H54 (cell line): Measurements from ENCODE around the gene KBTBD8.

Experiments
- DNase-seq: peaks from one replicate; pipeline ENCODE4 v3.0.0; 2011; ENCODE audit warnings: low spot score, mixed read lengths; ENCODE audit not compliant: insufficient read length
- FAIRE-seq: peaks from 3 replicates; lab custom pipeline; 2011; peaks lifted over from hg19 to GRCh38; lab: Jason Lieb, UNC
- POLR2A ChIP-seq: IDR thresholded peaks from 2 replicates; pipeline ENCODE4 v1.6.1; 2011; ENCODE audit warnings: low read depth, mild to moderate bottlenecking, low read length

The KBTBD8 gene

DNA sequence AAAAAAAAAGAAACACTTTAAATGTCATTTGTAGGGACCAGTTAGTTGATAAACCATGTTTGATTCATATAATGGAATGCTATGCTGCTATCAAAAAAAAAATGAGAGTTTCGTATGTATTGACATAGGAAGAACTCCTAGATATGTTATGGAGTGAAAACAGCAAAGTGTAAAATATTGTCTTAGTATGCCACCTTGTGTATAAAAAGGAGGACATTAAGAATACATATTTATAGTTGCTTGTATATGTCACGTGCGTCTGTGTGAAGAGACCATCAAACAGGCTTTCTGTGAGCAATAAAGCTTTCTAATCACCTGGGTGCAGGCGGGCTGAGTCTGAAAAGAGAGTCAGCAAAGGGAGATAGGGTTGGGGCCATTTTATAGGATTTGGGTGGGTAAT lies 39.5 kb downstream of the KBTBD8 start:
- TF ChIP-seq POLR2A = no peak
- FAIRE-seq = no peak
- DNase-seq = no peak

DNA sequence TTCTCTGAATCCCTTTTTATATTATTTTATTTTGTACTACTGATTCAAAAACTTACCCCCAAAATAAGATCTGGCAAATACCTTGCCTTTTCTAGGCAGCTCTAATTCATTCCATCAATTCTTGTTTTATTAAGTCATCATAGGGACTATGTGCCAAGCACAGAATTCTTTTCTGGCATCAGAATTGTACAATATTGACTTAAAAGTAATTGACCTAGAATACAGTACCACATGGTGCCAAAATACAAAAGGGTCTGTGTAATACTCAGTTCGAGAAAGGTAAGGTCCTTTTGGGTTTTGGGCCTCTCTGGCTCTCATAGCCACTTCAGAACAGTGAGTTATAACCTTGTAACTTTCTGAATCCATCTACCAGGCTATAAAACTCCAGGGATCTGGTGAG lies 46.2 kb downstream of the KBTBD8 start:
- no peak for TF ChIP-seq POLR2A
- no peak for DNase-seq
- FAIRE-seq = no peak

DNA sequence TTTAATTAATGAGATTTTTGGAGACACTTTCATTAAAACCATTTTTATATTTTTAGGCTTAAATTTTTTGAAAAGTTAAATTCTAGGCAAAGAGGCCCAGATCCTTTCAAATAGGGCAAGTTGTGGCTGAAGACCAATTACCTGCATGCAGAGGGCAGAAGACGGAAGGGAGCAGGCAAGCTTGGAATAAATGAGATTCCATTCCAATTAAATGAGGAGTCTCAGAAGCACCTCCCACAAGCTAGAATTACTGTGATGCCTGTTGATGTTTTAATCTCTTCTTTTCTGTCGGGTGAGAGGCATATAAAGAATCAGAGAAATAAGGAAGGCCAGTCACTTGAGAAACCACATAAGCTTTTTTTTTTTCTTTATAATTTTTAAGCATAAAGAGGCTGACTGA lies 46.8 kb downstream of the KBTBD8 start:
- DNase-seq (no peak), FAIRE-seq (no peak)
- TF ChIP-seq POLR2A = no peak

DNA sequence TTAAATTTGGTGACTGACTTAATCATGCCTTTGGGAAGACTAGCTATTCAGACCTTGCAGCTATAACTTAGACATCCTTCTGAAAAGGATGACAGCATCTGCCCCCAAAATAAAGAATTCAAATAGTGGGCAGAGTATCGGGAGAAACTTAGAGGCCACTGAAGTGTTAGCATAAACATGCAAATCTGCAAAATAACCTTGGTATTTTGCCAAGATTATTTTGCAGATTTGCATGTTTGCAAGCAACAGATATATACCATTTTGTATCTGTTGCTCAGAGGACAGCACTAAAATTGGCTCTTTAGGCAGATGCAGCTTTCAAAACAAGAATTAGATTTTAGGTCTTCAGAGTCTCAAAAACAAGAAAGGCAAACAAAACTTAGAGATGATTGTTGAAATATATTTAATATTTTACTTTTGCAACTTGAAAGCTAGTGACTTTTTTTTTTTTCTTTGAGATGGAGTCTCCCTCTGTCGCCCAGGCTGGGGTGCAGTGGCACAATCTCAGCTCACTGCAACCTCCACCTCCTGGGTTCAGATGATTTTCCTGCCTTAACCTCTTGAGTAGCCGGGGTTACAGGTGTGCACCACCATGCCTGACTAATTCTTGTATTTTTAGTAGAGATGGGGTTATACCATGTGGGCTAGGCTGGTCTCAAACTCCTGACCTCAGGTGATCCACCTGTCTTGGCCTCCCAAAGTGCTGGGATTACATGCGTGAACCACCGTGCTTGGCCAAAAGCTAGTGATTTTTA lies 47.8 kb downstream of the KBTBD8 start:
- no peak for TF ChIP-seq POLR2A
- no peak for DNase-seq
- FAIRE-seq = no peak

DNA sequence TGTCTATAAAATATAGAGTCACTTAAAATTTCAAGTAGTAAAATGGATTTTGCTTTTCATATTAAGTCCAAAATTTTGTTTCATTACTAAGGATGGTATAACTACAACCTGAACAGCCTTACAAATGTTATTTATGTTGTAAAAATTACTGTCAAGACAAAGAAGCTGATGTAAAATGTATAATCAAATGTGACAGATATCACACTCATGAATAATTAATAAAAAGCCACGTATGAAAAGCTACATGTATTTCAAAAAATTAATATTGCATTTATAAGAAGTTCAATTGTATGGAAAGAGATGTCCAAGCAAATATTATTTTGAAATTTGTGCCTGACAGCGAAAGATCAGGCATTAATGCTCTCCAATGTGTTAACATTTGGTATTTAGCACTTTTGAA lies 48.9 kb downstream of the KBTBD8 start:
- FAIRE-seq = no peak
- no peak for DNase-seq
- TF ChIP-seq POLR2A = no peak

DNA sequence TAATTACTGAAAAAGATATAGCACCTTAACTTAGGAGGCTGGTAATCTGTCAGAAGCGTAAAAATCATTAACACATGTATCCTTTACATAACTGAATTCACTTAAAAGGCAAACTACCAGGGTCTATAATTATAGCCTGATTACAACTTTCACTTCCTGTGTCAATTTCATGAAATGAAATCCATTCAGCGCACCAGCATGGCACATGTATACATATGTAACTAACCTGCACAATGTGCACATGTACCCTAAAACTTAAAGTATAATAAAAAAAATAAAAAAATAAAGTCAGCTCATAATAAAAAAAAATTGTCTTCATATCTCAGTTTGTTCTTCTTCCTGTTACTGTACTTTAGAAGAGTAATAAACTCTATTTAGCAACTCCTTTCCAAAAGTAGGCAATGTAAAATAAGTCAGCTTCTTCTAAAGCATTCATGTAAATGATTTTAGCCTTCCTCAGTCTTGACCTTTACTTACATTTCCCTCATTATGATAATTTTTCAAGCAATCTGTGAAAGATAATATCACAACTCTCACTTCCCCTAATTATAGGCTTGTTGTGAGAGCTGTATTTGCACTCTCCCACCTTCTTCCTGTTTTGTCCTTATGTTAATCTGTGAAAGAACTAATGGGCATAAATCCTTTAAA lies 50.1 kb downstream of the KBTBD8 start:
- FAIRE-seq (no peak), DNase-seq (no peak)
- no peak for TF ChIP-seq POLR2A

DNA sequence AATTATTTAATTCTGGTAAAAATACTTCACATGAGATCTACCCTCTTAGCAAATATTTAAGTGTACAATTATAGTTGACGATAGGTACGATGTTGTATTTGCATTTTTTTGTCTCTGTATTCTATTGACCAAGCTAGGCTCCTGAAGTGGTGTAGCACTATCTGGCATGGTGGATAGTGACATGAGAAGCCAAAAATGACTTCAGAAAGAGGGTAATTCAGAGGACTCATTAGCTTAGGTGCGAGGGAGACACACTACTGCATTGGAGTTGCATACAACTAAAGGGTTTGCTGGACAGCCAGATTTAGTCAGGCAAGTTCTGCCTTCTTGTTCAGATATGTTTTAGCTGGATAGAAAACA lies 50.6 kb downstream of the KBTBD8 start:
- DNase-seq (no peak), FAIRE-seq (no peak)
- no peak for TF ChIP-seq POLR2A

DNA sequence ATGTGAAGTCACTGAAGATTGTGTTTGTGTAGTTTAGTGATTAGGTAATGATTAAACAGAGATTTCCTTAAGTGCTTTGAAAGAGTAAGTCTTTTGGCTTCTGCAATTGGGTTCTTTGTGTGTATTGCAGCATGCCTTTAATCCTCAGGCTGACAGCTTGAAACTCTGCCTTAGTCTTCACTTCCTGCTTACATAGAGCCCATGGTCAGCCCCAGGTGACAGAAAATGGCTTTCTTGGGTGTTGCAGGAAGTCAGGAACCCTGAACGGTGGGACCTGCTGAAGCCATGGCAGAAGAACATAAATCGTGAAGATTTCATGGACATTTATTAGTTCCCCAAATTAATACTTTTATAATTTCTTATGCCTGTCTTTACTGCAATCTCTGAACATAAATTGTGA lies 61.3 kb downstream of the KBTBD8 start:
- no peak for TF ChIP-seq POLR2A
- DNase-seq (no peak), FAIRE-seq (no peak)
